HCT116 (cell line): ENCODE measurements around the gene UBTD1.

Experiments used
- JUND ChIP-seq: IDR thresholded peaks from 2 replicates; pipeline ENCODE4 v1.6.1; 2012
- RAD21 ChIP-seq: IDR thresholded peaks from 2 replicates; pipeline ENCODE4 v1.6.1; 2012; ENCODE audit warnings: low read depth, mild to moderate bottlenecking
- TF ChIP-seq, protein P1 (sequence below), 3 experiments: fragments of 200-600 bp in 1 of 3; sonication (generic) in 1 of 3; IDR thresholded peaks in 2 of 3; conservative IDR thresholded peaks in 1 of 3; 2 replicates each; pipeline ENCODE4 v1.5.1; 2012 to 2017; ENCODE audit warnings: low read depth in 2 of 3, low read length in 2 of 3, antibody characterized with exemption in 1 of 3, borderline replicate concordance in 1 of 3, control low read depth in 1 of 3, mild to moderate bottlenecking in 1 of 3, mixed read lengths in 1 of 3, mixed run types in 1 of 3, moderate library complexity in 1 of 3; ENCODE audit not compliant: insufficient read depth in 1 of 3

DNA sequence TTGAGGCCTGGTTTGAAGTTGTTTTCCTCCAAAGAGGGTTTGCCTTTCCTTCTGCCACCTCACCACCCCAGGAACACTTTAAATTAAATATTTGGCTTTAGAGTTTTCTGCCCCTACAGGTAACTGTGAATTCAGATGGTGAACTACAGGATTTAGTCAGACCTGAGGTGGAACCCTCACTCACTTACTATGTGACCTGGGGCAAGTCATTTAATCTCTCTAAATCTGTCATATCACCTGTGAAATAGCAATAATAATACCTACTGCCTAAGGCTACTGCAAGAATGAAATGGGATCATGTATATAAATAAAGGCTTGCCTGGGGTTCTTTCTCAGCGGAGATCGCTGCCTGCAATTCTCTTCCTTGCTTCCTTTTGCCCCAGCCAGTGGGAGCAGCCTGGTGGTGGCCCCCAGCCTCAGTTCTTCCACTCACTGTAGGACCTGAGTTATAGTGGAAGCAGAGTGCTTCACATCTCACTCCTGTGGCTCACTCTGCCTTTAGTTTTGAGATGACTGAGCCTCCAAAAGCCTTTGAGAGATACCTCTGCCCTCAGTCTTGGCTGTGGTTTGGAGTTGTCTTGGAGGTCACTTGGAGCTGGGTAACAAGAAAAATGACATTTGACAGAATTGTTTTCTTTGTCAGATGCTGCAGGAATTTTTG, 67.7 kb downstream of the UBTD1 start:
- TF ChIP-seq, protein P1, sequence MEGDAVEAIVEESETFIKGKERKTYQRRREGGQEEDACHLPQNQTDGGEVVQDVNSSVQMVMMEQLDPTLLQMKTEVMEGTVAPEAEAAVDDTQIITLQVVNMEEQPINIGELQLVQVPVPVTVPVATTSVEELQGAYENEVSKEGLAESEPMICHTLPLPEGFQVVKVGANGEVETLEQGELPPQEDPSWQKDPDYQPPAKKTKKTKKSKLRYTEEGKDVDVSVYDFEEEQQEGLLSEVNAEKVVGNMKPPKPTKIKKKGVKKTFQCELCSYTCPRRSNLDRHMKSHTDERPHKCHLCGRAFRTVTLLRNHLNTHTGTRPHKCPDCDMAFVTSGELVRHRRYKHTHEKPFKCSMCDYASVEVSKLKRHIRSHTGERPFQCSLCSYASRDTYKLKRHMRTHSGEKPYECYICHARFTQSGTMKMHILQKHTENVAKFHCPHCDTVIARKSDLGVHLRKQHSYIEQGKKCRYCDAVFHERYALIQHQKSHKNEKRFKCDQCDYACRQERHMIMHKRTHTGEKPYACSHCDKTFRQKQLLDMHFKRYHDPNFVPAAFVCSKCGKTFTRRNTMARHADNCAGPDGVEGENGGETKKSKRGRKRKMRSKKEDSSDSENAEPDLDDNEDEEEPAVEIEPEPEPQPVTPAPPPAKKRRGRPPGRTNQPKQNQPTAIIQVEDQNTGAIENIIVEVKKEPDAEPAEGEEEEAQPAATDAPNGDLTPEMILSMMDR (IDR thresholded peaks at IDR 0.05 in 2 of 3, conservative IDR thresholded peaks at IDR 0.05 in 1 of 3; ENCODE audit: borderline replicate concordance in 1 of 3, insufficient read depth in 1 of 3, low read depth in 2 of 3, low read length in 2 of 3), result no peak
- TF ChIP-seq JUND (no peak), RAD21 (no peak)
